Prostate gland (tissue), 2 donors: ENCODE data around the gene CEP43. TPM values are rescaled to one million over a fixed set of nuclear protein-coding genes. Genes with fewer than 3 reads are reported as not detected.
A peak's percentile ranks its signal among the peaks of the same experiment; 100 is the strongest.

Experiments
- DNase-seq: peaks from one replicate; pipeline ENCODE4 v3.0.0-alpha.2; 2019; ENCODE audit warnings: low spot score
- H3K27ac ChIP-seq, 2 donors: fragments of 200-600 bp; sonication (generic); 2 replicates each; pipeline ENCODE4 v1.5.1; 2017 to 2019
- H3K27me3 ChIP-seq: fragments of 200-600 bp; sonication (generic); replicated peaks from 2 replicates; pipeline ENCODE4 v1.5.1; 2019; ENCODE audit not compliant: insufficient read depth
- H3K36me3 ChIP-seq, 2 donors: fragments of 200-600 bp; sonication (generic); 1 replicate in 1 of 2; 2 replicates in 1 of 2; pipeline versions ENCODE4 v1.5.1 to v1.8.1; 2017 to 2019
- H3K4me1 ChIP-seq: fragments of 200-600 bp; sonication (generic); replicated peaks from 2 replicates; pipeline ENCODE4 v1.5.1; 2019
- H3K4me3 ChIP-seq, 2 donors: fragments of 200-600 bp; sonication (generic); 2 replicates each; pipeline ENCODE4 v1.5.1; 2017 to 2019
- H3K9me3 ChIP-seq: fragments of 200-600 bp; sonication (generic); 2 replicates; pipeline ENCODE4 v1.5.1; 2017
- POLR2A ChIP-seq: fragments of 450-650 bp; IDR thresholded peaks from one replicate; pipeline ENCODE4 v1.6.1; 2016; ENCODE audit warnings: antibody characterized with exemption, mild to moderate bottlenecking
- POLR2AphosphoS5 ChIP-seq: sonication (generic); formaldehyde crosslinking; IDR thresholded peaks from one replicate; pipeline ENCODE4 v1.6.1; 2017; ENCODE audit warnings: antibody characterized with exemption
- WGBS: methylation state at CpG from one replicate; pipeline ENCODE4 v1.1.5; 2018; 5-methylcytosine and 5-hydroxymethylcytosine counted together
- intact Hi-C: fragments of 100-400 bp; cut with DNase I; formaldehyde crosslinking; loops from one replicate; pipeline ENCODE4 v1.14.2; 2022
- total RNA-seq, 2 donors: library from RNA; depleted of rRNA; stranded (reverse); fragments of >200 nt; gene quantifications; one replicate each; pipeline ENCODE4 v1.1.0, GENCODE V29; 2016
- TF ChIP-seq, protein P1 (sequence below), 4 experiments: fragments of 200-600 bp in 2 of 4; fragments of 450-650 bp in 2 of 4; sonication (generic) in 2 of 4; IDR thresholded peaks; 1 replicate in 3 of 4; 2 replicates in 1 of 4; pipeline ENCODE4 v1.5.1; 2016 to 2019; ENCODE audit warnings: antibody characterized with exemption in 4 of 4, mild to moderate bottlenecking in 2 of 4, moderate library complexity in 2 of 4

CEP43 gene
- total RNA-seq, 2 donors from 2014 or later = 13.3 to 25.7 TPM

DNA sequence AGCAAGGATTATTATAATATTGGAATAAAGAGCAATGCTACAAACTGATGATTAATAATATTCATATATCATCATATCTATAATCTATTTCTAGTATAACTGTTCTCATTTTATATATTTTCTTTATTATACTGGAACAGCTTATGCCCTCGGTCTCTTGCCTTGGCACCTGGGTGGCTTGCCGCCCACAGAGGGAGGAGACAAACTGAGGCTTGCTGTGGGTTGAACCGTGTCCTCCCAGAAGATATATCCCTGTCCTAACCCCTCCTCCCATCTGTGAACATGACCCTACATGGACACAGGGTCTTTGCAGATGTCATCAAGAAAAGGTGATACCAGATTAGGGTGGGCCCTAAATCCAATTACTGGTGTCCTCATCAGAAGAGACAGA lies 47.5 kb upstream of the CEP43 start:
- no peaks in the 10 kb centered on the region for H3K36me3 ChIP-seq
- intact Hi-C loops = loop anchor here (5.0 kb wide), 1 partner anchor 46 kb away; the partner anchor contains the start of gene CEP43
- no peak overlapping the region for H3K27ac ChIP-seq
- TF ChIP-seq, protein P1, sequence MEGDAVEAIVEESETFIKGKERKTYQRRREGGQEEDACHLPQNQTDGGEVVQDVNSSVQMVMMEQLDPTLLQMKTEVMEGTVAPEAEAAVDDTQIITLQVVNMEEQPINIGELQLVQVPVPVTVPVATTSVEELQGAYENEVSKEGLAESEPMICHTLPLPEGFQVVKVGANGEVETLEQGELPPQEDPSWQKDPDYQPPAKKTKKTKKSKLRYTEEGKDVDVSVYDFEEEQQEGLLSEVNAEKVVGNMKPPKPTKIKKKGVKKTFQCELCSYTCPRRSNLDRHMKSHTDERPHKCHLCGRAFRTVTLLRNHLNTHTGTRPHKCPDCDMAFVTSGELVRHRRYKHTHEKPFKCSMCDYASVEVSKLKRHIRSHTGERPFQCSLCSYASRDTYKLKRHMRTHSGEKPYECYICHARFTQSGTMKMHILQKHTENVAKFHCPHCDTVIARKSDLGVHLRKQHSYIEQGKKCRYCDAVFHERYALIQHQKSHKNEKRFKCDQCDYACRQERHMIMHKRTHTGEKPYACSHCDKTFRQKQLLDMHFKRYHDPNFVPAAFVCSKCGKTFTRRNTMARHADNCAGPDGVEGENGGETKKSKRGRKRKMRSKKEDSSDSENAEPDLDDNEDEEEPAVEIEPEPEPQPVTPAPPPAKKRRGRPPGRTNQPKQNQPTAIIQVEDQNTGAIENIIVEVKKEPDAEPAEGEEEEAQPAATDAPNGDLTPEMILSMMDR (IDR thresholded peaks at IDR 0.05) = no peak
- TF ChIP-seq POLR2AphosphoS5 (no peak), POLR2A (no peak)
- no peaks in the 10 kb centered on the region for H3K27me3 ChIP-seq
- H3K4me3 ChIP-seq = no peak overlapping the region
- no peak for DNase-seq
- peaks cover 4% of the 10 kb centered on the region for H3K4me1 ChIP-seq
- no peaks in the 10 kb centered on the region for H3K9me3 ChIP-seq
- WGBS = 81% methylated on average over 3 of the region's 3 CpGs

DNA sequence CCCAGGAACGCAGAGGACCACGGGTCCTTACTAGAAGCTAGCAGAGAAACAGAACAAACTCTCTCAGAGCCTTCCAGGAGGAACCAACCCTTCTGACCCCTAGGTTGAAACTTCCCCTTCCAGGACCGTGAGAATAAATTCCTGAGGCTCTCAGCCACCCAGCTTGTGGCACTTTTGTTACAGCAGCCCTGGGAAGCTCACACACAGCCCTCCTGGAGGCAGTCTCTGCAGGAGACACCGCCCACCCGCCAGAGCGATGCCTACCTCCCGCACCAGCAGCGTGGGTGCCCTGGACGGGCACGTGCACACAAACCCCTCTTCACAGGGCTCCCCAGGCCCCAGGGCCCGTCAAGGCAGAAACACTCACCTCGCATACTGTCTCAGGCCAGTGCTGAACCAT lies 47.1 kb upstream of the CEP43 start:
- no peak for DNase-seq
- no peaks in the 10 kb centered on the region for H3K36me3 ChIP-seq

DNA sequence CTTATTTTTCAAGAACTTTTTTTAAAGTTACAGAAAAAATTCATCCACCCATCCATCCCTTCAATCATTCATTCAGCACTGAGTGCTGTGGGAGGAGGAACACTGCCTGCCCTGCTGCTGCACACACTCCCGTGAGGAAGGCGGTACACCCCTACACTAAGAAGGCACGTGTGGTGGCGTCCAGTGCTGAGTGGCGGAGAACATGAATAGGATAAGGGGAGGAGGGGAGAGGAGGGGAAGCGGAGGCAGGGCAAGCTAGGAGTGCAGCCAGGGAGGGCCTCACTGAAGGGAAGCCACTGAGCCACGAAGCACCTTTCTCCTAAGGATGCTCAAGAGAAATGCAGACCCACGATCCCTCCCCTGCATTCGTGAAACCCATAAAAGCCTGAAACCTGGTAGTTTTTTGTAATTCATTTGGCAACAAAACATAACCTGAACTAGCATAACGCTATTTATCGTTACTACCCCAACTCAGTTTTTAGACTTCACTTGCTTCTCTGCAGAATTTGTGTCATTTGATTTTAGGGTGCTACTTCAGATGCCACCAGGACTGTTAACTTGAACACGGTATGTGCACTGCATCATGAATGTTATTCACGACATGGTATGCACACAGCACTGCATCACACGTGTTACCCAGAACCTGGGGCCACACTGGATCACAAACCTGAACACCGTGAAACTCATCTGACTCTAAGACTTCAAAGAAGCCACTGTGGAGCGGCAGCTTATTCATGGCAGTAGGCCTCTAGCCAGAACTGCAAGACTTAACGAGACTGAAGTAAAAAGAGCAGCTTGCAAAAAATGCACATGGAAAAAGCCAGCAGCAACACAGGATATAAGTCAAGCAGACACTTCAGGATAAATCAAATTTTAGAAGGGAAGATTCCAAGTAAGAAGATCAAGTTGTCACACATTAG lies 46.4 kb upstream of the CEP43 start:
- H3K4me1 ChIP-seq = peaks cover 4% of the 10 kb centered on the region
- TF ChIP-seq POLR2A (no peak), POLR2AphosphoS5 (no peak)
- WGBS = 57% methylated on average over 17 of the region's 17 CpGs
- H3K4me3 ChIP-seq = no peak overlapping the region
- no peaks in the 10 kb centered on the region for H3K27me3 ChIP-seq
- H3K9me3 ChIP-seq = no peaks in the 10 kb centered on the region
- intact Hi-C loops = loop anchor here (5.0 kb wide), 1 partner anchor 44 kb away; the partner anchor contains the start of gene CEP43
- H3K36me3 ChIP-seq = no peaks in the 10 kb centered on the region
- H3K27ac ChIP-seq = peak overlapping the region in 1 of 2 donors; percentile 18
- DNase-seq = no peak

More for the DNA sequence above, 47.1 kb upstream of the CEP43 start:
- Histone ChIP-seq H3K27me3 (no peaks in the 10 kb centered on the region), H3K4me1 (peaks cover 4% of the 10 kb centered on the region), H3K27ac (no peak overlapping the region), H3K9me3 (no peaks in the 10 kb centered on the region), H3K4me3 (no peak overlapping the region)
- intact Hi-C loops = loop anchor here (5.0 kb wide), 1 partner anchor 45 kb away; the partner anchor contains the start of gene CEP43
- WGBS = 90% methylated on average over 12 of the region's 12 CpGs
- TF ChIP-seq POLR2A (no peak), POLR2AphosphoS5 (no peak)
- TF ChIP-seq, protein P1 (IDR thresholded peaks at IDR 0.05) = no peak

DNA sequence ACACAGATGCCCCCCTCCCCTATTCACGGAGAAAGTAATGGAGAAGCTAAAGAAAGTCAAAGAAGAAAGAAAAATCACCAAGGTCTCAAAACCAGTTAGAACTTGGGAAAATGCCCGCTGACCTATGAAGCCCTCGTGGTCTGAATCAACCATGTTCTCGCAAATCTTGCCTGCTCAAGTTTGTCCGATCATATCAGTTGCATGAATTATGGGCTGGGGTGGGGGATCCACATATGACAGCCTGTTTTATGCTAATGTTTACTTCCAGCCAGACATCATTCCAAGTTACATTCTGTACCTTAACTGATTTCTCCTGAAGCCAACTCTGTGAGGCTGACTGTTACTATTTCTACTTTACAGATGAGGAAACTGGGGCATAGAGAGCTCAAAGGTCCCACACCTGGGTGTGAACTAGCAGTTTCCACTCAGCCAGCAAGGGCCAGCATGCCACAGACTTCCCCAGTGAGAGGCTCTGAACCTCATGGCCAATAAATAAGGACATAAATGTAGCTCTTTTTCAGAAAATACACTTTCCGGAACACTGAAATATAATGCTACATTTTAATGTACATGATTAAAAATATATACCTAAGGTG lies 45.0 kb upstream of the CEP43 start:
- Histone ChIP-seq H3K27ac (peak overlapping the region in 1 of 2 donors; percentile 18), H3K36me3 (no peaks in the 10 kb centered on the region), H3K4me3 (no peak overlapping the region), H3K27me3 (no peaks in the 10 kb centered on the region), H3K4me1 (peaks cover 4% of the 10 kb centered on the region), H3K9me3 (no peaks in the 10 kb centered on the region)
- WGBS = 49% methylated on average over 6 of the region's 6 CpGs
- DNase-seq = no peak
- no peak for TF ChIP-seq POLR2A
- intact Hi-C loops = loop anchor here (5.0 kb wide), 1 partner anchor 43 kb away; the partner anchor contains the start of gene CEP43

DNA sequence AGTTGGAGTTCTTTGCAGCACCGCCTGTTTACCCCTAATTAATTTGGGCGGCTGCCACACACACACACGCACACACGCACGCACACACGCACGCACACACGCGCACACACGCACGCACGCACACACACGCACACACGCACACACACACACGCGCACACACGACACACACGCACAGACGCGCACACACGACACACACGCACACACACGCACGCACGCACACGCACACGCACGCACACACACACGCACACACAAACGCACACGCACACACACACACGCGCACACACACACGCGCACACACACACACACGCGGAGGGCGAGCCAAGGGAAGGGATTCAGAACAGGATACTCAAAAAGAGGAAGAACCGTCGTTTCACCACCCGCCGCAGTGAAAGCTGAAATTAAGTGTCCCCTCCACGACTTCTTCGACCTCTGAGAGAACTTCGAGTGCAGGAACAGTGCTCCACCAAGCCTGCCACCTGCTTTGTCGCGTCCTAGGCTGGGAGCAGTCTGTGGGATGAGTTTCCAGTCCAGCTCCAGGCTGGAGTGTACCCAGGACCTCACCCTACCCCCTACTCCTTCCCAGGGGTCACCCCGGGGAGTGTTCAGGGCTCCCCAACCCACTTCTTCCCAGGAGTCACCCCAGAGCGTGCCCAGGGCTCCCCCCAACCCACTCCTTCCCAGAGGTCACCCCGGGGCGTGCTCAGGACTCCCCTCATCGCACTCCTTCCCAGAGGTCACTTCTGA lies 43.9 kb upstream of the CEP43 start:
- TF ChIP-seq, protein P1 (IDR thresholded peaks at IDR 0.05) = no peak
- TF ChIP-seq POLR2A (no peak), POLR2AphosphoS5 (no peak)
- H3K27ac ChIP-seq = peak overlapping the region; percentile 88 to 92
- no peaks in the 10 kb centered on the region for H3K36me3 ChIP-seq
- H3K9me3 ChIP-seq = no peaks in the 10 kb centered on the region
- no peaks in the 10 kb centered on the region for H3K27me3 ChIP-seq
- H3K4me1 ChIP-seq = no peaks in the 10 kb centered on the region
- 35% methylated on average over 52 of the region's 52 CpGs for WGBS
- intact Hi-C loops = no loop called here
- H3K4me3 ChIP-seq = peak overlapping the region; percentile 57 to 77
- no peak for DNase-seq
